Measurements from ENCODE around the gene NBPF4.

Gene NBPF4

DNA sequence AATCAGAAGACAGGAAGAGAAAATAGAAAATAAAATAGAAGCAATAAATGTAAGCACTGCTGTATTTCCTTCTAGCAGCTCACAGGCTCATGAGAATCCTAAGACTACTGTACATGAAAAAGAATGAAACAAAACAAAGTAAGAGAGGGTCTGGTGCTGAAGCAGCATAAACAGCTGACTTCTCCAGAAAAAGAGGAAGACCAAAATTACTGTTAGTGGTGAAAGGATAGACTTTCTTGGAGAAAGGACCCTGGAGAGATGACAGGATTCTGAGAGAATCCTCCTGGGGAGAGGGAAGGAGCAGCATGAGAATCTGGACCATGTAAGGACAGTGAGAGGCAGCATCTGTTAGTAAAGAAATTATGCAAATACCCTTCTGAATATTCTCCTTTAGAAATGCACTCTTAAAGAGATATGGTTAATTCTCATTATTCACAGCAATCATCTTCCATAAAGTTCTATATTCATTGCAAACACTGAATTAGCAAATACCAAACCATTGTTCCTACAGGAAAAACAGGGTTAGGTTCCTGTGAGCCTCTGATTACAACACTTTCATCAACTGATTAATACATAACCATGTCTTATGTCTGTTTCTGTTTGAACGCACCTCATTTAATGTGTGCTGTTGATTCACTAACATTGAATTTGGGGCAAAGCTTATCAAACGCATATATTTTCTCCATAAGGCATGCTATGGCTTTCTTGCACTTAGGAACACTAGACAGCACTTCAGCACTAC lies 60.7 kb downstream of the NBPF4 start:
- no peaks in the 10 kb centered on the region for H3K9me3 ChIP-seq (ENCODE audit: low read length)
- H3K36me3 ChIP-seq (ENCODE audit: insufficient read depth, low read length) = peaks cover 23% of the 10 kb centered on the region
- no peak overlapping the region for H3K27ac ChIP-seq (ENCODE audit: low read depth, low read length)

DNA sequence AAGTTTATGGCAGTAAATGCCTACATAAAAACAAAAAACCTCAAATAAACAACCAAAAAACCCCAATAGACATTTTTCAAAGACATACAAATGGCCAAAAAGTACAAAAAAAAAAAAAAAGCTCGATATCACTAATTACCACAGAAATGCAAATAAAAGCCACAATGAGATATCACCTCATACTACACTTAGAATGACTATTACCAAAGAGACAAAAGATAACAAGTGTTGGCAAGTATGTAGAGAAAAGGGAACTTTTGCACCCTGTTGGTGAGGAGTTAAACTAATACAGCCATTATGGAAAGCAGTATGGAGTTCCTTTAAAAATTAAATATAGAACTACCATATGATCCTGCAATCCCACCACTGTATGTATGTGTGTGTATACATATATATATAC lies 64.9 kb downstream of the NBPF4 start:
- peaks cover 26% of the 10 kb centered on the region for H3K36me3 ChIP-seq (ENCODE audit: insufficient read depth, low read length)
- H3K4me3 ChIP-seq (ENCODE audit: low read depth in 1 of 2, low read length in 2 of 2) = no peak overlapping the region
- H3K4me1 ChIP-seq (ENCODE audit: insufficient read depth, low read length) = no peaks in the 10 kb centered on the region
- no peak overlapping the region for H3K9ac ChIP-seq (ENCODE audit: low read length)
- no peaks in the 10 kb centered on the region for H3K27me3 ChIP-seq (ENCODE audit: control insufficient read depth in 1 of 2, insufficient read depth in 2 of 2, low read length in 2 of 2)
- H3K9me3 ChIP-seq (ENCODE audit: low read length) = no peaks in the 10 kb centered on the region
- H3K27ac ChIP-seq (ENCODE audit: low read depth, low read length) = no peak overlapping the region

More for the DNA sequence above, 60.7 kb downstream of the NBPF4 start:
- Histone ChIP-seq H3K4me3 (ENCODE audit: low read depth in 1 of 2, low read length in 2 of 2) (no peak overlapping the region), H3K27me3 (ENCODE audit: control insufficient read depth in 1 of 2, insufficient read depth in 2 of 2, low read length in 2 of 2) (no peaks in the 10 kb centered on the region), H3K4me1 (ENCODE audit: insufficient read depth, low read length) (no peaks in the 10 kb centered on the region), H3K9ac (ENCODE audit: low read length) (no peak overlapping the region)
